ENCODE data around the gene ATXN7L1. TPM values are rescaled to one million over a fixed set of nuclear protein-coding genes. Genes with fewer than 3 reads are reported as not detected.

Gene ATXN7L1
- total RNA-seq, 1 experiment from 2014 or later = 38.5 TPM

DNA sequence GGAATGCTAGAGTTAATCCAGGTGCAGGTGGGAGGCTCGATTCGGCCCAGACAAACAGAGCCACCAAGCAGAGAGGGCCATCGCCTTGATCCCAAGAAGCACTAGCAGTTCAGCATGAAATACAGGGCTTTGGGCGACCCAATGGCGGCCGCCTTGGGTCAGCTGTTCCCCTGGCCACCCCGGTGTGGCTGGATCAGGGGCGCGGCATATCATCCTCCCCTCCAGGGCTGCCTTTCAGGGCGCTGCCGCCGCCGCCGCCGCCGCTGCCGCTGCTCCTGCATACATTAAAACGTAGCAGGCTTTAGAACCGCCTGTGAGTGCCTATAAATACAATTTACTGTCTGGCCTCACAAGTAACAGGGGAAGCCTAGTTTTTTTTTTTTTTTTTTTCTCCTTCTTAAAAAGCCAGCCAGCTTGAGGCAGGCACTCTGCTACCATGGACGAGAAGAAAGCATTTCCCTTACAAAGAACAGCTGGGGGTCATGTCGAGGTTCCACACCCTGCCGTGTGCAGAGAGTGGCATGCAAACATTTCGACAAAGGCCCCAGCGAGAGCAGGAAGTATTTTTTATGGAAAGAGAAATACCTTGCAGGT, 237.4 kb downstream of the ATXN7L1 start (continued):
- no peak for TF ChIP-seq GRHL2 (CRISPR knock-in tag; IDR thresholded peaks at IDR 0.05; ENCODE audit: insufficient replicate concordance, severe bottlenecking)
- 0 out of 2 replicates have a peak, but pooled peaks have one; percentile 45 for TF ChIP-seq MYBL2 (CRISPR knock-in tag; IDR thresholded peaks at IDR 0.05)
- TF ChIP-seq, protein P1, sequence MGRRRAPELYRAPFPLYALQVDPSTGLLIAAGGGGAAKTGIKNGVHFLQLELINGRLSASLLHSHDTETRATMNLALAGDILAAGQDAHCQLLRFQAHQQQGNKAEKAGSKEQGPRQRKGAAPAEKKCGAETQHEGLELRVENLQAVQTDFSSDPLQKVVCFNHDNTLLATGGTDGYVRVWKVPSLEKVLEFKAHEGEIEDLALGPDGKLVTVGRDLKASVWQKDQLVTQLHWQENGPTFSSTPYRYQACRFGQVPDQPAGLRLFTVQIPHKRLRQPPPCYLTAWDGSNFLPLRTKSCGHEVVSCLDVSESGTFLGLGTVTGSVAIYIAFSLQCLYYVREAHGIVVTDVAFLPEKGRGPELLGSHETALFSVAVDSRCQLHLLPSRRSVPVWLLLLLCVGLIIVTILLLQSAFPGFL (CRISPR knock-in tag; IDR thresholded peaks at IDR 0.05; ENCODE audit: borderline replicate concordance) = no peak
- no peak for TF ChIP-seq ZNF317 (CRISPR knock-in tag; IDR thresholded peaks at IDR 0.05; ENCODE audit: borderline replicate concordance, low read depth)
- no peak for TF ChIP-seq ZNF416 (CRISPR knock-in tag; IDR thresholded peaks at IDR 0.05)
- TF ChIP-seq, protein P2, sequence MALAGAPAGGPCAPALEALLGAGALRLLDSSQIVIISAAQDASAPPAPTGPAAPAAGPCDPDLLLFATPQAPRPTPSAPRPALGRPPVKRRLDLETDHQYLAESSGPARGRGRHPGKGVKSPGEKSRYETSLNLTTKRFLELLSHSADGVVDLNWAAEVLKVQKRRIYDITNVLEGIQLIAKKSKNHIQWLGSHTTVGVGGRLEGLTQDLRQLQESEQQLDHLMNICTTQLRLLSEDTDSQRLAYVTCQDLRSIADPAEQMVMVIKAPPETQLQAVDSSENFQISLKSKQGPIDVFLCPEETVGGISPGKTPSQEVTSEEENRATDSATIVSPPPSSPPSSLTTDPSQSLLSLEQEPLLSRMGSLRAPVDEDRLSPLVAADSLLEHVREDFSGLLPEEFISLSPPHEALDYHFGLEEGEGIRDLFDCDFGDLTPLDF (CRISPR knock-in tag; IDR thresholded peaks at IDR 0.05) = no peak
- TF ChIP-seq TEAD4 (CRISPR knock-in tag; IDR thresholded peaks at IDR 0.05) = no peak
- no peak for TF ChIP-seq CBFB (CRISPR knock-in tag; IDR thresholded peaks at IDR 0.05; ENCODE audit: low read depth)
- TF ChIP-seq, protein P3, sequence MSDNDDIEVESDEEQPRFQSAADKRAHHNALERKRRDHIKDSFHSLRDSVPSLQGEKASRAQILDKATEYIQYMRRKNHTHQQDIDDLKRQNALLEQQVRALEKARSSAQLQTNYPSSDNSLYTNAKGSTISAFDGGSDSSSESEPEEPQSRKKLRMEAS (CRISPR knock-in tag; IDR thresholded peaks at IDR 0.05) = no peak
- no peak for TF ChIP-seq MXD4 (CRISPR knock-in tag; IDR thresholded peaks at IDR 0.05; ENCODE audit: borderline replicate concordance)
- TF ChIP-seq KAT7 (CRISPR knock-in tag; IDR thresholded peaks at IDR 0.05; ENCODE audit: borderline replicate concordance) = no peak
- TF ChIP-seq IRF2 (CRISPR knock-in tag; IDR thresholded peaks at IDR 0.05; ENCODE audit: borderline replicate concordance, low read depth) = no peak

DNA sequence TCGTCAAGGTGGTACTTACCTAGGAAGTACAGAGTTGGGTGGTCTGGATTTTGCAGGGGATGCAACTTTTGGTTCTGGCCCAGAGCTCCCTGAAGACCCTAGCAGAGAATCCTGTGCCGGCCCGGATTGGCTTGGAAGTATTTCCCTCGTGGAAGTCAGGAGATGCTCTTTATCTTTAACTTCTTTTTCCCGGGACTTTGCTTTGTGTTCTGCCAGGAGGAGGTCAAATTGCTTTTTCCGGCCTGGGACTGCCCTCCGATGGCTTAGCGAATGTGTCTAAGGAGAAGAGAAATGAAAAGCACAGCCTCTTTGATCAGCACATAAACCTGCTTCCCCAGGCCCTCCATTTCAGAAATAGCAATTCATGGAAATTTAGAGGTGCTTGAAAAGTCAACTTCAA, 238.1 kb downstream of the ATXN7L1 start:
- ATAC-seq = peak; percentile 6; the same call in 1 of the 2 replicates
- DNase-seq (ENCODE audit: low spot score) = no peak
- TF ChIP-seq, protein P4, sequence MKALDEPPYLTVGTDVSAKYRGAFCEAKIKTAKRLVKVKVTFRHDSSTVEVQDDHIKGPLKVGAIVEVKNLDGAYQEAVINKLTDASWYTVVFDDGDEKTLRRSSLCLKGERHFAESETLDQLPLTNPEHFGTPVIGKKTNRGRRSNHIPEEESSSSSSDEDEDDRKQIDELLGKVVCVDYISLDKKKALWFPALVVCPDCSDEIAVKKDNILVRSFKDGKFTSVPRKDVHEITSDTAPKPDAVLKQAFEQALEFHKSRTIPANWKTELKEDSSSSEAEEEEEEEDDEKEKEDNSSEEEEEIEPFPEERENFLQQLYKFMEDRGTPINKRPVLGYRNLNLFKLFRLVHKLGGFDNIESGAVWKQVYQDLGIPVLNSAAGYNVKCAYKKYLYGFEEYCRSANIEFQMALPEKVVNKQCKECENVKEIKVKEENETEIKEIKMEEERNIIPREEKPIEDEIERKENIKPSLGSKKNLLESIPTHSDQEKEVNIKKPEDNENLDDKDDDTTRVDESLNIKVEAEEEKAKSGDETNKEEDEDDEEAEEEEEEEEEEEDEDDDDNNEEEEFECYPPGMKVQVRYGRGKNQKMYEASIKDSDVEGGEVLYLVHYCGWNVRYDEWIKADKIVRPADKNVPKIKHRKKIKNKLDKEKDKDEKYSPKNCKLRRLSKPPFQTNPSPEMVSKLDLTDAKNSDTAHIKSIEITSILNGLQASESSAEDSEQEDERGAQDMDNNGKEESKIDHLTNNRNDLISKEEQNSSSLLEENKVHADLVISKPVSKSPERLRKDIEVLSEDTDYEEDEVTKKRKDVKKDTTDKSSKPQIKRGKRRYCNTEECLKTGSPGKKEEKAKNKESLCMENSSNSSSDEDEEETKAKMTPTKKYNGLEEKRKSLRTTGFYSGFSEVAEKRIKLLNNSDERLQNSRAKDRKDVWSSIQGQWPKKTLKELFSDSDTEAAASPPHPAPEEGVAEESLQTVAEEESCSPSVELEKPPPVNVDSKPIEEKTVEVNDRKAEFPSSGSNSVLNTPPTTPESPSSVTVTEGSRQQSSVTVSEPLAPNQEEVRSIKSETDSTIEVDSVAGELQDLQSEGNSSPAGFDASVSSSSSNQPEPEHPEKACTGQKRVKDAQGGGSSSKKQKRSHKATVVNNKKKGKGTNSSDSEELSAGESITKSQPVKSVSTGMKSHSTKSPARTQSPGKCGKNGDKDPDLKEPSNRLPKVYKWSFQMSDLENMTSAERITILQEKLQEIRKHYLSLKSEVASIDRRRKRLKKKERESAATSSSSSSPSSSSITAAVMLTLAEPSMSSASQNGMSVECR (CRISPR knock-in tag; IDR thresholded peaks at IDR 0.05; ENCODE audit: borderline replicate concordance) = peak; percentile 22; the same call in 1 of the 2 replicates
- TF ChIP-seq HMGA2 (CRISPR knock-in tag; IDR thresholded peaks at IDR 0.05) (no peak), SP1 (CRISPR knock-in tag; conservative IDR thresholded peaks at IDR 0.05) (0 out of 2 replicates have a peak, but pooled peaks have one; percentile 14), ZBTB21 (CRISPR knock-in tag; IDR thresholded peaks at IDR 0.05; ENCODE audit: borderline replicate concordance) (peak; percentile 36; the same call in 1 of the 2 replicates)
- TF ChIP-seq, protein P5, sequence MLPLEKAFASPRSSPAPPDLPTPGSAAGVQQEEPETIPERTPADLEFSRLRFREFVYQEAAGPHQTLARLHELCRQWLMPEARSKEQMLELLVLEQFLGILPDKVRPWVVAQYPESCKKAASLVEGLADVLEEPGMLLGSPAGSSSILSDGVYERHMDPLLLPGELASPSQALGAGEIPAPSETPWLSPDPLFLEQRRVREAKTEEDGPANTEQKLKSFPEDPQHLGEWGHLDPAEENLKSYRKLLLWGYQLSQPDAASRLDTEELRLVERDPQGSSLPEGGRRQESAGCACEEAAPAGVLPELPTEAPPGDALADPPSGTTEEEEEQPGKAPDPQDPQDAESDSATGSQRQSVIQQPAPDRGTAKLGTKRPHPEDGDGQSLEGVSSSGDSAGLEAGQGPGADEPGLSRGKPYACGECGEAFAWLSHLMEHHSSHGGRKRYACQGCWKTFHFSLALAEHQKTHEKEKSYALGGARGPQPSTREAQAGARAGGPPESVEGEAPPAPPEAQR (CRISPR knock-in tag; IDR thresholded peaks at IDR 0.05) = no peak
- TF ChIP-seq, protein P6, sequence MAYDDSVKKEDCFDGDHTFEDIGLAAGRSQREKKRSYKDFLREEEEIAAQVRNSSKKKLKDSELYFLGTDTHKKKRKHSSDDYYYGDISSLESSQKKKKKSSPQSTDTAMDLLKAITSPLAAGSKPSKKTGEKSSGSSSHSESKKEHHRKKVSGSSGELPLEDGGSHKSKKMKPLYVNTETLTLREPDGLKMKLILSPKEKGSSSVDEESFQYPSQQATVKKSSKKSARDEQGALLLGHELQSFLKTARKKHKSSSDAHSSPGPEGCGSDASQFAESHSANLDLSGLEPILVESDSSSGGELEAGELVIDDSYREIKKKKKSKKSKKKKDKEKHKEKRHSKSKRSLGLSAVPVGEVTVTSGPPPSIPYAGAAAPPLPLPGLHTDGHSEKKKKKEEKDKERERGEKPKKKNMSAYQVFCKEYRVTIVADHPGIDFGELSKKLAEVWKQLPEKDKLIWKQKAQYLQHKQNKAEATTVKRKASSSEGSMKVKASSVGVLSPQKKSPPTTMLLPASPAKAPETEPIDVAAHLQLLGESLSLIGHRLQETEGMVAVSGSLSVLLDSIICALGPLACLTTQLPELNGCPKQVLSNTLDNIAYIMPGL (CRISPR knock-in tag; IDR thresholded peaks at IDR 0.05) = 0 out of 2 replicates have a peak, but pooled peaks have one; percentile 1
- POLR2A ChIA-PET = interaction anchor here (0.7 kb wide), 2 partner anchors 50 to 169 kb away, joined by 3 to 4 read pairs; no protein-coding TSS in a partner anchor
- Mint-ChIP-seq H3K27ac (peak overlapping the region; percentile 100), H3K27me3 (ENCODE audit: low read depth) (no peaks in the 10 kb centered on the region), H3K9me3 (no peaks in the 10 kb centered on the region), H3K36me3 (peaks cover 60% of the 10 kb centered on the region), H3K4me1 (peaks cover 95% of the 10 kb centered on the region), H3K4me3 (peak overlapping the region; percentile 77)
- CTCF ChIA-PET = interaction anchor here (1.1 to 4.5 kb wide), 4 partner anchors 14 to 127 kb away, joined by 3 to 25 read pairs (median 6); partner anchors contain the start of gene RINT1
